ENCODE measurements around the gene CAPN14.

The CAPN14 gene

GRCh38 chr2:31213601-31214443 is 3.5 kb downstream of the CAPN14 start:
- DNase-seq (ENCODE audit: low read depth), result no peak
- no peak overlapping the region for H3K4me3 ChIP-seq (ENCODE audit: low read depth, low read length)
- TF ChIP-seq, protein P1, sequence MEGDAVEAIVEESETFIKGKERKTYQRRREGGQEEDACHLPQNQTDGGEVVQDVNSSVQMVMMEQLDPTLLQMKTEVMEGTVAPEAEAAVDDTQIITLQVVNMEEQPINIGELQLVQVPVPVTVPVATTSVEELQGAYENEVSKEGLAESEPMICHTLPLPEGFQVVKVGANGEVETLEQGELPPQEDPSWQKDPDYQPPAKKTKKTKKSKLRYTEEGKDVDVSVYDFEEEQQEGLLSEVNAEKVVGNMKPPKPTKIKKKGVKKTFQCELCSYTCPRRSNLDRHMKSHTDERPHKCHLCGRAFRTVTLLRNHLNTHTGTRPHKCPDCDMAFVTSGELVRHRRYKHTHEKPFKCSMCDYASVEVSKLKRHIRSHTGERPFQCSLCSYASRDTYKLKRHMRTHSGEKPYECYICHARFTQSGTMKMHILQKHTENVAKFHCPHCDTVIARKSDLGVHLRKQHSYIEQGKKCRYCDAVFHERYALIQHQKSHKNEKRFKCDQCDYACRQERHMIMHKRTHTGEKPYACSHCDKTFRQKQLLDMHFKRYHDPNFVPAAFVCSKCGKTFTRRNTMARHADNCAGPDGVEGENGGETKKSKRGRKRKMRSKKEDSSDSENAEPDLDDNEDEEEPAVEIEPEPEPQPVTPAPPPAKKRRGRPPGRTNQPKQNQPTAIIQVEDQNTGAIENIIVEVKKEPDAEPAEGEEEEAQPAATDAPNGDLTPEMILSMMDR (IDR thresholded peaks at IDR 0.05; ENCODE audit: low read depth, low read length, missing control alignments), result no peak

DNA sequence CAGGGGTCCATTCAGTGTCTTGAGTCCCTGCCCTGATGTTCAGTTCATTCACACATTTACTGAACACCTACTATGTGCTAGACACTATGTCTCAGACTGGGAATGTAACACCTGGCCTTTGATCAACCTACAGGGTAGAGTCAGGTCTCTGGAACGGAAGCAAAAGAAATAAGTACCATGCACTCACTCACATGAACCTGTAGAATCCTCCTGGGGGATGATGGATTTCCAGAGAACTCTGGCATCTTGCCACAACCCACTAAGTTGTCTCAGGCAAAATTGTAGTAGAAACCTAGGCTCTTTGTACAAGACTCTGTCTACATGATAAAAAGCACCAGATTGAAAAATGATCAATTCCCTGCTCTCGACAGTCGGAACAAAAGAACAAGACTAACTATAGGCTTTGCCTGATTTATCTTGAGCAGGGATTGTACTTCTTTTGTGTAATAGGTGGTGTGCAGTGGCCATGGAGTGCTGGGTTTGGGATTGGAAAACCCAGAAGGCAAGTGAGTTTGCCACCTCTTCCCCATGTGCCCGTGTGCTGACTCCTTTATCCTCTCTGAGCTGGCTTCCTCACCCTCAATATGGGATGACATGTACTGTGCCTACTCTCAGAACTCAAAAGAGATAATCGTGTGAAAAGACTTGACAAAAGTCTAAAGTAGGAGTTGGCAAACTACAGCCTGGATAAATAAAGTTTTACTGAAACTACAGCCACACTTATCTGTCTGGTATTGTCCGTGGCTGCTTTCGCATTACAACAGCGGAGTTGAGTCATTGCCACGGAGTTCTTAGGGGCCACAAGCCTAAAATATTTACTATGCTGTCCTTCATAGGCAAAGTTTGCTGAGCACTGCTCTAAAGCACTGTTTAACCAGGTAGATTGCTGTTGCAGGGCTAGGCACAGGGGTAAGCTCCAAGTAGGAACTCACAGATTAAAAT is 4.4 kb downstream of the CAPN14 start:
- TF ChIP-seq, protein P1 (IDR thresholded peaks at IDR 0.05; ENCODE audit: low read depth, low read length, missing control alignments), result no peak
- no peak for DNase-seq (ENCODE audit: low read depth)
- no peak overlapping the region for H3K4me3 ChIP-seq (ENCODE audit: low read depth, low read length)

DNA sequence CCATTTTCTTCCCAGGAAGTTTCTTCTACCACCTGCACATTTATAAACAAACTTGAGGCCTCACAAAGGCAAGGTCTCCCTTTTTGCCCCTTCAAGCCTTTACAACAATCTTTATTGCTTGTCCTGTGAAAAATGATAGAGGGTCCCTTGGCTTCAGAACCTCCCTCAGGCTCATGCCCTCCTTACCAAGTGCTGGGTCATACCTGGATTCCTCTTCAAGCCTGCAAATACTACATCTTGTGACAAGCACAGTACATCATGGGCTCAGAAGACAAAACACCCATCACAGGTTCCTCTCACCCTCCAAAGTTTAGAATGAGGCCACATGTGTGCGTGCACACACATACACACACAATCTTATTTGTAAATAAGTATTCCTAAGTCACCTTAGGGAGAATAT is 9.1 kb downstream of the CAPN14 start:
- TF ChIP-seq, protein P1 (IDR thresholded peaks at IDR 0.05; ENCODE audit: low read depth, low read length, missing control alignments), result no peak
- no peak for DNase-seq (ENCODE audit: low read depth)
- no peak overlapping the region for H3K4me3 ChIP-seq (ENCODE audit: low read depth, low read length)

DNA sequence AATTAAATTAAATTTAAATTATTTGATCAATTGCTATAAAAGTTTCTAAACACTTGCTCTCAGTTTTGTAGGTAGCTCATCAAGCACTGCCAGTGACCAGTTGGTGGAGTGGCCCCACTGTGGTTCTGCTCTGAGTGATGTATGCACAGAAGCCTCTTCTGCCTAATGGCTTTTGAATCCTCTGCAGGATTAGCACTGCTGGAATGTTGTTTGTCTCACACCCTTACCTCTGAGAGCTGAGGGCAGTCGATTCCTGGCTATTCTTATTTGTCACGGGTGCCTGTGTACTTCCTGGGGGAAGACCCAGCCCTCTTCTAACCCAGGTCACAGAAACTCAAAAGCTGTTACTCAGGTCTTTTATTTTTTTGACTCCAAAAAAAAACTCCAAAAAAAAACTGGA is 9.5 kb downstream of the CAPN14 start:
- no peak overlapping the region for H3K4me3 ChIP-seq (ENCODE audit: low read depth, low read length)
- DNase-seq (ENCODE audit: low read depth), result no peak
- TF ChIP-seq, protein P1 (IDR thresholded peaks at IDR 0.05; ENCODE audit: low read depth, low read length, missing control alignments), result no peak

GRCh38 chr2:31205613-31206012 is 11.7 kb downstream of the CAPN14 start:
- no peak overlapping the region for H3K4me3 ChIP-seq (ENCODE audit: low read depth, low read length)
- TF ChIP-seq, protein P1 (IDR thresholded peaks at IDR 0.05; ENCODE audit: low read depth, low read length, missing control alignments), result no peak
- no peak for DNase-seq (ENCODE audit: low read depth)

DNA sequence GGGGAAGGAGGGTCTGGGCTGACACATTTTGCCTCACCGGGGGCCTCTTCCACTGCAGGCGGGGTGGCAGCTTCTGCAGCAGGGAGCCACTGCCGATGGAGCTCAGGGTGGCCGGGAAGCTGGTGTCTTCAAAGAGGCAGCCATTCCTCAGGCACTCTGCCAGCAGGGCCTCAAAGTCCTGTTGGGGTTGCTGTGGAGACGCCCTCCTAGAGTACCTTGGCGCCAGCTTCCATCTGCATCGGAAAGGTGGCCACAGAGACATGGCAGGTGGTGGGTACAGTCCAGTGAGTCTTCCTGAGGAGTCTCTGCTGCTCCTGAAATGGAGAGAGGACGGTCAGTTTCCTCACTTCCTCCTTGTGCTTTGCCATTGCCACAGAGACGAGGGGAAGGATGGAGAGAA is 12.1 kb downstream of the CAPN14 start:
- no peak overlapping the region for H3K4me3 ChIP-seq (ENCODE audit: low read depth, low read length)
- no peak for DNase-seq (ENCODE audit: low read depth)
- TF ChIP-seq, protein P1 (IDR thresholded peaks at IDR 0.05; ENCODE audit: low read depth, low read length, missing control alignments), result no peak
